Activated T-cell treated with anti-CD3 and anti-CD28 coated beads, Interleukin-2, amount 50 U/mL, for 24 hours (primary cell): Measurements from ENCODE around the gene IFNL3.
"Not testable (repeated sequence)": the region's sequence is repeated elsewhere in the genome, so short reads cannot be mapped to it uniquely, and the experiment has no call there.

Experiments
- DNase-seq: peaks from one replicate; pipeline ENCODE4 v3.0.0-alpha.2; 2020
- H3K27ac Mint-ChIP-seq: 2 replicates; pipeline ENCODE4 v1.8.0; 2020; ENCODE audit warnings: mild to moderate bottlenecking, mixed read lengths
- H3K27me3 Mint-ChIP-seq: 2 replicates; pipeline ENCODE4 v1.8.0; 2020; ENCODE audit warnings: mixed read lengths
- H3K36me3 Mint-ChIP-seq: 2 replicates; pipeline ENCODE4 v1.8.0; 2020; ENCODE audit warnings: low read depth, mixed read lengths
- H3K4me1 Mint-ChIP-seq: 2 replicates; pipeline ENCODE4 v1.8.0; 2020; ENCODE audit warnings: low read depth, mixed read lengths
- H3K4me3 Mint-ChIP-seq: 2 replicates; pipeline ENCODE4 v1.8.0; 2020; ENCODE audit warnings: mild to moderate bottlenecking, moderate library complexity, mixed read lengths
- H3K9me3 Mint-ChIP-seq: 2 replicates; pipeline ENCODE4 v1.8.0; 2020; ENCODE audit warnings: mixed read lengths

The IFNL3 gene

DNA sequence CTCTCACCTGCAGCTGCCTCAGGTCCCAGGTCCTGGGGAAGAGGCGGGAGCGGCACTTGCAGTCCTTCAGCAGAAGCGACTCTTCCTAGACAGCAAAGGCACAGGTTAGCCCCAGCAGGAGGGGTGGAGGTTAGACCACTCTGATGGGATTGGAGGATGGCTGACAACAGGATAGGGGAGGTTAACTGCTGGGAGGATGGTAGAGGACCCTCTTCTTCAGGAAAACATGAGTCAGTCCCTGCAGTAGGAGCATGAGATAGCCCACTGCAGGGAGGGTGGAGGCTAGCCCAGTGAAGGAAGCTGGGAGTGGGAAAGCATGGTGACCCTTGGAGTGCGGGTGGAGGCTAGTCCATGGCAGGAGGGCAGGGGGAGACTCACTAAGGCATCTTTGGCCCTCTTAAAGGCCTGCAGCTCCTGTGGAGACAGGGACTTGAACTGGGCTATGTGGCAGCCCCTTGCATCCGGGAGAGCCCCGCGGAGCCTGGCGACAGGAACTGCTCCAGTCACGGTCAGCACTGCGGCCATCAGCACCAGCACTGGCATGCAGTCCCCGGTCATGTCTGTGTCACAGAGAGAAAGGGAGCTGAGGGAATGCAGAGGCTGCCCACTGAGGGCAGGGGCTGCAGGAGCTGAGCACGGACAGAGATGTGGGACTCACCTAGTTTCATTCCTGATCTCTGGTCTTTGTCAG, at the start of gene IFNL3:
Gene IFNL3 (minus strand): TSS at position 597 of the 691 bp plus-strand sequence. CDS start 39 bp downstream, at position 558.
- DNase-seq, H3K36me3 Mint-ChIP-seq, H3K4me3 Mint-ChIP-seq, H3K9me3 Mint-ChIP-seq, H3K27ac Mint-ChIP-seq, H3K4me1 Mint-ChIP-seq: not testable (repeated sequence)
- peaks cover 19% of the 10 kb centered on the region for H3K27me3 Mint-ChIP-seq

DNA sequence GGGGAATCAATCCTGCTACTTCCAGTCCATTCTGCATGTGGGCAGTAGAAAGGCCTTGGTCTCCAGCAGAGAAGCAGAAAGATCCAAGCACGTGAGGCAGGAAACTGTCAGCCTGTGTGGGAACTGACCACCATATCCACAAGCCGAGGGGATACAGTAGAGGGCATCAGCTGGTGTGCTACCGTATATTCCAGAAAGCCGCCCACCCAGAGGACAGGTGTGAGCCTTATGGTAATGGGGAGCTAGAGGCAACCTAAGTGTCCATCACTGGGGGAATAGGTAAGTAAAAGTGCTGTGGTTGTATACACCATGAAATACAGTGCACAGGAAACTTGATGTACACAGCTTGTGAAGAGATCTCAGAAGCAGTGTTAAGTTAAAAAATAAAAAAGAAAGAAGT, 48.6 kb upstream of the IFNL3 start:
- H3K27ac Mint-ChIP-seq, result no peak overlapping the region

DNA sequence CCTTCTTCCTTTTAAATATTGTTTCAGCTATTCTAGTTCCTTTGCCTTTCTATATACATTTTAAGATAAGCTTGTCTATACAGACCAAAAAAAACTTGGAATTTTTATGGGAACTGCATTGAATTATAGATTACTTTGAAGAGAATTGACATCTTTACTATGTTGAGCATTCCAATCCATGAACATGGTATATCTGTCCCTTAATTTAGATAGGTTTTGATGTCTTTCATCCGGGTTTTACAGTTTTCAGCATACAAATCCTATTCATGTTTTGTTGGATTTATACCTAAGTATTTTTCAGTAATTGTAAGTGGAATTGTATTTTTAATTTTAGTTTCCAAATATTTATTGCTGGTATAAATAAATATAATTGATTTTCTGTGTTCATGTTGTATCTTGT, 39.2 kb upstream of the IFNL3 start:
- H3K36me3 Mint-ChIP-seq, result no peaks in the 10 kb centered on the region
- H3K9me3 Mint-ChIP-seq, result peaks cover 4% of the 10 kb centered on the region
- no peaks in the 10 kb centered on the region for H3K4me1 Mint-ChIP-seq
- H3K27ac Mint-ChIP-seq, result no peak overlapping the region
- no peak overlapping the region for H3K4me3 Mint-ChIP-seq
- DNase-seq, result no peak
- no peaks in the 10 kb centered on the region for H3K27me3 Mint-ChIP-seq

More for the DNA sequence above, 48.6 kb upstream of the IFNL3 start:
- H3K9me3 Mint-ChIP-seq, result no peaks in the 10 kb centered on the region
- peaks cover 2% of the 10 kb centered on the region for H3K27me3 Mint-ChIP-seq
- no peak overlapping the region for H3K4me3 Mint-ChIP-seq
- H3K4me1 Mint-ChIP-seq, result peaks cover 10% of the 10 kb centered on the region
- H3K36me3 Mint-ChIP-seq, result no peaks in the 10 kb centered on the region
- DNase-seq, result no peak

DNA sequence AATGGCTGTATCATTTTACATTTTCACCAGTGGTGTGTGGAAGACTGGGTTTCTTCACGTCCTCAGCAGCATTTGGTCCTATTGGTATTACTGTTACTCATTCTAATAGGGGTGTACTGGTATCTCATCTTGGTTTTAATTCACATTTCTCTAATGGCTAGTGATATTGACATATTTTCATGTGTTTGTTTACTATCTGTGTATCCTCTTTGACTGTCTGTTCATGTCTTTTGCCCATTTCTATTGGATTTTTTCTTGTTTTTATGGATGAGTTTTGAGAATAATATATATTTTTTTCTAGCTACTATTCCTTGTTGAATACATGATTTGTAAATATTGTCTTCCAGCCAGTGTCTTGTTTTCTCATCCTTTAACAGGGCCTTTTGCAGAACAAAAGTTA, 37.2 kb upstream of the IFNL3 start:
- Mint-ChIP-seq H3K4me1 (no peaks in the 10 kb centered on the region), H3K36me3 (no peaks in the 10 kb centered on the region), H3K27me3 (no peaks in the 10 kb centered on the region), H3K4me3 (no peak overlapping the region), H3K27ac (no peak overlapping the region), H3K9me3 (peaks cover 4% of the 10 kb centered on the region)
- DNase-seq, result no peak

DNA sequence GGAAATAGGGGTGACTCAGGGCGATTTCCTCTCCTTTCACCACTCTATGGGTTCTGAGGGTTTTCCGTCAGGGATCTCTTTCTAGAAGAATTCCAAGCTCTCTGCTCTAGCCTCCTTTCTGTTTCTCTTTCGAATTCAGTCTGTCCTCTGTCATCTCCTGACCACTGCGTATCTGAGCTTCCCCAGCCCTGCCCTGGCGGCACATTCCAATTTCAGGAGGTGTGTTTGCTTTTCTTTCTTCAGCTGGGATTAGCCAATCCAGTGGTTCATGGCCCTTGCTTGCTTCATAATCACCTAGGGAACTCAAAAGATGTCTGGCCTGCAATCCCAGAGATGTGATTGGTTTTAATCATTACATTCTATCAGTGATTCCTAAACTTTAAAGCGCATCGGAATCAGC, 32.8 kb upstream of the IFNL3 start:
- no peak overlapping the region for H3K27ac Mint-ChIP-seq
- H3K27me3 Mint-ChIP-seq, result no peaks in the 10 kb centered on the region
- peaks cover 4% of the 10 kb centered on the region for H3K9me3 Mint-ChIP-seq
- H3K4me1 Mint-ChIP-seq, result no peaks in the 10 kb centered on the region
- DNase-seq, result no peak
- no peak overlapping the region for H3K4me3 Mint-ChIP-seq
- no peaks in the 10 kb centered on the region for H3K36me3 Mint-ChIP-seq

DNA sequence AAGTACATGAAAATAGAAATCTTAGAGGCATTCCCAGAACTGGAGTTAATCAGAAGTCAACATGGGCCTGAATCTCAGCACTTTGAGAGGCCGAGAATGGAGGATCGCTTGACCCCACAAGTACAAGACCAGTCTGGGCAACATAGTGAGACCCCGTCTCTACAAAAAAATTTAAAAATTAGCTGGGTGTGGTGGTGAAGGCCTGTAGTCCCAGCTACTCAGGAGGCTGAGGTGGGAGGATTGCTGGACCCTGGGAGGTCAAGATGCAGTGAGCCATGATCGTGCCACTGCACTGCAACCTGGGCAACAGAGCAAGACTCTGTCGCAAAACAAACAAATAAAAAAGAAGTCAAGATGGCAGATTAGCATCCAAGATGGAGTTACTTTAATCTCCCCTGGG, 31.9 kb upstream of the IFNL3 start:
- DNase-seq, result no peak
- Mint-ChIP-seq H3K27me3 (no peaks in the 10 kb centered on the region), H3K9me3 (no peaks in the 10 kb centered on the region), H3K4me3 (no peak overlapping the region), H3K27ac (no peak overlapping the region), H3K4me1 (no peaks in the 10 kb centered on the region), H3K36me3 (no peaks in the 10 kb centered on the region)

DNA sequence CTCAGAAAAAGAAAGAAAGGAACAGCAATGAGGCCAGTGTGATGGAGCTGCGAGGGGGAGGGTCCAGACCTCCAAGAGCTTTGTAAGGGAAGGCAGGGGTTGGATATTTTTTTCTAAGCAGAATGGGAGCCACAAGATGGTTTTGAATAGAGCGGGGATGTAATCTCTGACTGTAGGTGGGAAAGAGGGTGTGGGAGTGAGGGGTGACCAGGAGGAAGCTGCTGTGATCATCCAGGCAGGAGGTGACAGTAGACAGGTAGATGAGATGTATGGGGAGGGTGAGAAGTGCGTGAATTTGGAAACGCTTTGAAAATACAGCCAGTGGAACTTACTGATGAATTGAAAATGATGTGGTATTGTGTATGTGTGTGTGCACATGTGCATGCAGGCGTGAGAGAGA, 30.8 kb upstream of the IFNL3 start:
- Mint-ChIP-seq H3K4me1 (no peaks in the 10 kb centered on the region), H3K4me3 (no peak overlapping the region), H3K9me3 (no peaks in the 10 kb centered on the region), H3K27me3 (no peaks in the 10 kb centered on the region), H3K27ac (no peak overlapping the region), H3K36me3 (no peaks in the 10 kb centered on the region)
- no peak for DNase-seq

DNA sequence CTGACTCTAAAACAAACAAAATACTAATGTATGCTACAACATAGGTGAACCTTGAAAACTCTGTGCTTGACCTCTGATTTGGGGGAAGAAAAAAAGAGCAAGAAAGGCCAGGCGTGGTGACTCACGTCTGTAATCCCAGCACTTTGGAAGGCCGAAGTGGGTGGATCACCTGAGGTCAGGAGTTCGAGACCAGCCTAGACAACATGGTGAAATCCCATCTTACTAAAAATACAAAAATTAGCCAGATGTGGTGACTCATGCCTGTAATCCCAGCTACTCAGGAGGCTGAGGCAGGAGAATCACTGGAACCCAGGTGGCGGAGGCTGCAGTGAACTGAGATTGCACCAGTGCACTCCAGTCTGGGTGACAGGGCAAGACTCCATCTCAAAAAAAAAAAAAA, 29.1 kb upstream of the IFNL3 start:
- H3K36me3 Mint-ChIP-seq, DNase-seq, H3K9me3 Mint-ChIP-seq, H3K4me1 Mint-ChIP-seq, H3K27ac Mint-ChIP-seq, H3K4me3 Mint-ChIP-seq: not testable (repeated sequence)
- peaks cover 12% of the 10 kb centered on the region for H3K27me3 Mint-ChIP-seq

DNA sequence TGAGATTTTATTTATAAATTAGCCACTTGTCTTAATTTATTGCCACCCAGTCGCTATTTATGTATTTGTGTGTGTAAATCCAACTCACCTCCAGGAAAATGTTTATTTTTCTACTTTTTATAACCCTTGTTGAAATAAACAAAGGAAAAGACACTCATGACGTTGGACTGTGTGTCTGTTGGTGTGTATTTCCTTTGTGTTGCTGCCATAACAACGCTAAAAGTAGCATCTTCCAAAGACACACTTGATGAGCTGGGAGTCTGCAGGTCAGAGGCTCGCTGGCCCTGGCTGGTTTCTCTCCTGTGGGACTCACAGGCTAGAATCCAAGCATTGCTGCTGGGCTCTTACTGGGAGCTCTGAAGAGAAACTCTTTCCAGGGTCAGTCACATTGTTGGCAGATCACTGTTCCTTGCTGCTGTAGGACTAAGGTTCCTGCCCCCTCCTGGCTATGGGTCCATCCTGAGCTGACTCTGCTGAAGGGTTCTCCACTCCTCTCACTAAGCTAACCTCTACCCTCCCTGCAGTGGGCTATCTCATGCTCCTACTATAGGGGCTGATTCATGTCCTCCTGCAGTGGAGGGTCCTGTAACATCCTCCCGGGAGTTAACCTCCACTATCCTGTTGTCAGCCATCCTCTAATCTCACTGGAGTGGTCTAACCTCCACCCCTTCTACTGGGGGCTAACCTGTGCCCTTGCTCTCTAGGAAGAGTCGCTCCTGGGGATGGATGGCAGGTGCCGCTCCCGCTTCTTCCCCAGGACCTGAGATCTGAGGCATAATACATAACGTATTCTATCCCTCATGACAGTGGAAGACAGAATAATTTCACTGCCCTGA, 25.4 kb upstream of the IFNL3 start:
- no peak overlapping the region for H3K4me3 Mint-ChIP-seq
- H3K36me3 Mint-ChIP-seq, result no peaks in the 10 kb centered on the region
- DNase-seq, result no peak
- no peaks in the 10 kb centered on the region for H3K9me3 Mint-ChIP-seq
- no peaks in the 10 kb centered on the region for H3K4me1 Mint-ChIP-seq
- peaks cover 17% of the 10 kb centered on the region for H3K27me3 Mint-ChIP-seq
- H3K27ac Mint-ChIP-seq, result no peak overlapping the region

DNA sequence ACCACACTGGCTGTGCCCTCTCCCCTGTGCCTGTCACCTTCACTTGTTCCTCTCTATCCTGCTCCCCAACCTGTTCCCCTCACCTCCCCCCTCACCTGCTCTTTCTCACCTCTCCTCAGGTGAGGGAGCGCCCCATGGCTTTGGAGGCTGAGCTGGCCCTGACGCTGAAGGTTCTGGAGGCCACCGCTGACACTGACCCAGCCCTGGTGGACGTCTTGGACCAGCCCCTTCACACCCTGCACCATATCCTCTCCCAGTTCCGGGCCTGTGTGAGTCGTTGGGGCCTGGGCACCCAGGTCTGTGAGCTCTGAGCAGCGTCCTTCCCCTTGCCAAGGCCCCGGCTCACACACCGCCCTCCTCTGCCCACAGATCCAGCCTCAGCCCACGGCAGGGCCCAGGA, 24.6 kb upstream of the IFNL3 start:
- H3K27me3 Mint-ChIP-seq, result peaks cover 24% of the 10 kb centered on the region
- H3K27ac Mint-ChIP-seq, H3K4me3 Mint-ChIP-seq, DNase-seq, H3K4me1 Mint-ChIP-seq, H3K9me3 Mint-ChIP-seq, H3K36me3 Mint-ChIP-seq: not testable (repeated sequence)

DNA sequence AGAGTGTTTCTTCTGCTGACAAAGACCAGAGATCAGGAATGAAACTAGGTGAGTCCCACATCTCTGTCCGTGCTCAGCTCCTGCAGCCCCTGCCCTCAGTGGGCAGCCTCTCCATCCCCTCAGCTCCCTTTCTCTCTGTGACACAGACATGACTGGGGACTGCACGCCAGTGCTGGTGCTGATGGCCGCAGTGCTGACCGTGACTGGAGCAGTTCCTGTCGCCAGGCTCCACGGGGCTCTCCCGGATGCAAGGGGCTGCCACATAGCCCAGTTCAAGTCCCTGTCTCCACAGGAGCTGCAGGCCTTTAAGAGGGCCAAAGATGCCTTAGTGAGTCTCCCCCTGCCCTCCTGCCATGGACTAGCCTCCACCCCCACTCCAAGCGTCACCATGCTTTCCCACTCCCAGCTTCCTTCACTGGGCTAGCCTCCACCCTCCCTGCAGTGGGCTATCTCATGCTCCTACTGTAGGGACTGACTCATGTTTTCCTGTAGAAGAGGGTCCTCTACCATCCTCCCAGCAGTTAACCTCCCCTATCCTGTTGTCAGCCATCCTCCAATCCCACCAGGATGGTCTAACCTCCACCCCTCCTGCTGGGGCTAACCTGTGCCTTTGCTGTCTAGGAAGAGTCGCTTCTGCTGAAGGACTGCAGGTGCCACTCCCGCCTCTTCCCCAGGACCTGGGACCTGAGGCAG, 23.9 kb upstream of the IFNL3 start:
- H3K9me3 Mint-ChIP-seq, DNase-seq, H3K27ac Mint-ChIP-seq, H3K4me3 Mint-ChIP-seq, H3K4me1 Mint-ChIP-seq, H3K36me3 Mint-ChIP-seq: not testable (repeated sequence)
- peaks cover 31% of the 10 kb centered on the region for H3K27me3 Mint-ChIP-seq

DNA sequence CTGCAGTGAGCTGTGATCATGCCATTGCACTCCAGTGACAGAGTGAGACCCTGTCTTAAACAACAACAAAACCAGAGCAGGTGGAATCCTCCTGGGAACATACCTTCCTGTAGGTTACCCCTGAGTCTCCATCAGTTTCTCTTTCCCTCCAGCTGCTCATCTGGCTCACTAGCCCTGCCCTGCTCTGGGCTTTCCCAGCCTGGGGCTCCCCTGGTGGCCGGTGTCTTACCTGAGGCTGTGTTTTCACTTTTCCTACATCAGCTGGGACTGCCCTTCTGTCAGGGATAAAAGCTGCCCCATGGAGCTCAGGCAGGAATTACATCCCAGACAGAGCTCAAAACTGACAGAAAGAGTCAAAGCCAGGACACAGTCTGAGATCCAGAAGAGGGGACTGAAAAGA, 23.3 kb upstream of the IFNL3 start, which contains the start of gene IFNL2:
Gene IFNL2 (plus strand): TSS at position 312 of the 400 bp plus-strand sequence. CDS start 173 bp downstream, outside the sequence.
- not testable (repeated sequence) for H3K4me1 Mint-ChIP-seq, H3K27ac Mint-ChIP-seq, DNase-seq, H3K9me3 Mint-ChIP-seq, H3K4me3 Mint-ChIP-seq, H3K36me3 Mint-ChIP-seq
- peaks cover 37% of the 10 kb centered on the region for H3K27me3 Mint-ChIP-seq

DNA sequence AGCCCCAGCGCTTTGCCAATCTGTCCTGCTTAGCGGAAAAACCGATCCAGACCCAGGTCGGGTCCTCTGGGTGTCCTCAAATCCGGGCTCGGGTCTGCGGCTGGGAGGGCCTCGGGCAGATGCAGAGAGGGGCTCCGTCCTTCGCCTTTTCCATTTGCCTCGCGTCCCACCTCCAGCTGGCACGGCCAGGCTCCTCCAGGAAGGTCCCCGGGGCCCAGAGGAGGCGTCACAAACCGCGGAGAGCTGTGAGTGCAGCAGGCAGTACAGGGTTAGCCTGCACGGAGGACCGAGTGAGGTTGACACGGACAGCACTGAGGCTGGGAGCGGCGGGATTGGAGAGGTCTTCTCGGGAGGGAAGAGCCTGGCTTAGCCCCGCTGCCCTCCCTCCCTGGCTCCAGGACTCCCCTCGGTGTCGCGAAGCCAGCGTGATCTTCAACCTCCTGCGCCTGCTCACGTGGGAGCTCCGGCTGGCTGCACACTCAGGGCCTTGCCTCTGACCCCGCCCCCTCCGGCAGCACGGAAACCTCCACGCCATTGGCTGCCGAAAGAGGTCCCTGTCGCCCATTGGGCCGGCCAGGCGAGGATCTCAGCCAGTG, 20.6 kb upstream of the IFNL3 start:
- Mint-ChIP-seq H3K27me3 (peaks cover 51% of the 10 kb centered on the region), H3K9me3 (no peaks in the 10 kb centered on the region), H3K4me3 (no peak overlapping the region), H3K4me1 (peaks cover 10% of the 10 kb centered on the region), H3K27ac (no peak overlapping the region), H3K36me3 (no peaks in the 10 kb centered on the region)
- DNase-seq, result no peak
